SJCRH30 (cell line): ENCODE measurements around the gene PLA2G4A. TPM values are rescaled to one million over a fixed set of nuclear protein-coding genes. Genes with fewer than 3 reads are reported as not detected.

Experiments used
- DNase-seq, 2 experiments: peaks; one replicate each; pipeline ENCODE4 v3.0.0-alpha.2; 2015 to 2020
- H3K27ac ChIP-seq: fragments of 250-450 bp; sonication (Bioruptor Pico); 2 replicates; pipeline ENCODE4 v1.5.1; 2020; ENCODE audit warnings: mild to moderate bottlenecking, moderate library complexity
- H3K27me3 ChIP-seq: fragments of 250-450 bp; sonication (Bioruptor Pico); 2 replicates; pipeline ENCODE4 v1.5.1; 2020; ENCODE audit warnings: mild to moderate bottlenecking, moderate library complexity
- H3K36me3 ChIP-seq: fragments of 250-450 bp; sonication (Bioruptor Pico); 2 replicates; pipeline ENCODE4 v1.5.1; 2020; ENCODE audit warnings: mild to moderate bottlenecking, moderate library complexity
- H3K4me1 ChIP-seq: fragments of 250-450 bp; sonication (Bioruptor Pico); 2 replicates; pipeline ENCODE4 v1.5.1; 2020; ENCODE audit warnings: mild to moderate bottlenecking, moderate library complexity
- H3K4me3 ChIP-seq: fragments of 250-450 bp; sonication (Bioruptor Pico); 2 replicates; pipeline ENCODE4 v1.5.1; 2020; ENCODE audit warnings: mild to moderate bottlenecking, moderate library complexity
- H3K9me3 ChIP-seq: fragments of 250-450 bp; sonication (Bioruptor Pico); replicated peaks from 2 replicates; pipeline ENCODE4 v1.5.1; 2020; ENCODE audit warnings: mild to moderate bottlenecking, moderate library complexity
- total RNA-seq: library from RNA; depleted of rRNA; stranded (reverse); fragments of >200 nt; shearing (Covaris generic); gene quantifications from 2 replicates; pipeline ENCODE4 v1.2.3, GENCODE V29; 2014

The PLA2G4A gene
- total RNA-seq, 1 experiment from 2014 or later: not detected

- no peaks in the 10 kb centered on the region for H3K9me3 ChIP-seq
- DNase-seq: no peak
- H3K4me1 ChIP-seq: no peaks in the 10 kb centered on the region
- H3K36me3 ChIP-seq: no peaks in the 10 kb centered on the region
- H3K27me3 ChIP-seq: no peaks in the 10 kb centered on the region
- H3K4me3 ChIP-seq: no peak overlapping the region
- no peak overlapping the region for H3K27ac ChIP-seq
These were observed 16.9 kb upstream of the PLA2G4A start for GRCh38 chr1:186811892-186812291.

DNA sequence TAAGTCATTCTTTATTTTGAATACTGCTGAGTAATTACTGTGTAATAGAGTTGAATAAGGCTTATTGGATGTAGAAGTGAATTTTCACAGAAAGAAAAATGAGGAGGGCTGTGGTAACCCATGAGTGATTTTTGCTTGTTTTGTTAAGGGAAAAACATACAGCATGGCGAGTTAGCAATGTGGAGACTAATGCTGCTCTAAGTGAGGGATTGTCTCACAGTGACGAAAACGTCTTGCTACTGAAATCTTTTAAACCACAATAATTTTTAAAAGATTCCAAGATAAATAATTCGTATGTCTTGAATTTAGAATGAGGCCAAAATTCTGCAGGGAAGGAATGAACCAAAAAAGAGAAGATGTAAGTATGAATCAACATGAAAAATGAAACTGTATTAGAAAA, 16.2 kb upstream of the PLA2G4A start:
- Histone ChIP-seq H3K4me1 (no peaks in the 10 kb centered on the region), H3K36me3 (no peaks in the 10 kb centered on the region), H3K9me3 (no peaks in the 10 kb centered on the region), H3K27me3 (no peaks in the 10 kb centered on the region), H3K4me3 (no peak overlapping the region), H3K27ac (no peak overlapping the region)
- no peak for DNase-seq

DNA sequence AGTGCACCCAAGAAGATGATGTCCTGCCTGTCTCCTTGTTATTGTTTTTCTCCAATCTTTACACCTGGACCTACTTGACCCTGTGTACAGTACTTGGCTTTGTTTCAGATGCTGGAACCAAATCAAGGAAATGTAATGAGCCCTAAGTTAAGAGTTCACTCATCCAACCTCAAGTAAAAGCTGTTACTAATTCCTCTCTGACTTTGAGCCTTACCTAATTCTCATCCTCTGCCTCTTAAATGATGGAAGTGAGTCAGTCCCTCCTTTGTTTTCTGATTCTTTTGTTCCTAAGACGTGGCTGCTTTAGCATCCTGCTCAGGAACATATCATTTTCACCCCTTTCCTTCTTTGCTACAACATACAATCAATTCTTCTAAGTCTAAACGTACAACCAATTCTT, 15.3 kb upstream of the PLA2G4A start:
- Histone ChIP-seq H3K27ac (no peak overlapping the region), H3K9me3 (no peaks in the 10 kb centered on the region), H3K27me3 (no peaks in the 10 kb centered on the region), H3K4me3 (no peak overlapping the region), H3K4me1 (no peaks in the 10 kb centered on the region), H3K36me3 (no peaks in the 10 kb centered on the region)
- no peak for DNase-seq

DNA sequence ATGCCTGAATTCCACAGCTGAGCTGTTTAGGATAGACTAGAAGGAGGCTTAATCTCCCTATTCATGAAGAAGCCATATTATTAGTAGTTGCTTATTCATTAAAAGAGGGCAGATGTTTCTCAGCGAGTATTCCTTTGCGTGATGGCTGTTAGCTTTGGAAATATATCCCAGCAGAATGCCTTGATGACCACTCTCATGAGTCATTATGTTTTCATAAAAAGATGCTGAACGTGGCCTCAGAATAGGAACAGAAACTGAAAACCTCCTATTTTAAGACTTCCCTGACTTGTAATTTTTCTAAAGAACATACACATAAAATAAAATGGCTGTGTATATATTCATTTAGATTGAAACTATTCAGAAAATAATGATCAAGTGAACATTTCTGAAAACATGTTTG, 9.6 kb upstream of the PLA2G4A start:
- no peak overlapping the region for H3K4me3 ChIP-seq
- H3K4me1 ChIP-seq: no peaks in the 10 kb centered on the region
- no peaks in the 10 kb centered on the region for H3K9me3 ChIP-seq
- H3K27ac ChIP-seq: no peak overlapping the region
- no peaks in the 10 kb centered on the region for H3K27me3 ChIP-seq
- DNase-seq: no peak
- H3K36me3 ChIP-seq: no peaks in the 10 kb centered on the region

GRCh38 chr1:186819563-186819962, 9.2 kb upstream of the PLA2G4A start:
- no peaks in the 10 kb centered on the region for H3K9me3 ChIP-seq
- H3K27ac ChIP-seq: no peak overlapping the region
- H3K4me1 ChIP-seq: no peaks in the 10 kb centered on the region
- no peaks in the 10 kb centered on the region for H3K36me3 ChIP-seq
- H3K4me3 ChIP-seq: no peak overlapping the region
- no peak for DNase-seq
- no peaks in the 10 kb centered on the region for H3K27me3 ChIP-seq

GRCh38 chr1:186829686-186830587, 1.2 kb downstream of the PLA2G4A start:
- Histone ChIP-seq H3K9me3 (no peaks in the 10 kb centered on the region), H3K36me3 (no peaks in the 10 kb centered on the region), H3K4me3 (no peak overlapping the region), H3K27ac (no peak overlapping the region), H3K27me3 (no peaks in the 10 kb centered on the region), H3K4me1 (no peaks in the 10 kb centered on the region)
- DNase-seq: no peak

GRCh38 chr1:186831168-186831567, 2.4 kb downstream of the PLA2G4A start:
- H3K4me3 ChIP-seq: no peak overlapping the region
- no peak for DNase-seq
- no peaks in the 10 kb centered on the region for H3K27me3 ChIP-seq
- no peaks in the 10 kb centered on the region for H3K9me3 ChIP-seq
- H3K4me1 ChIP-seq: no peaks in the 10 kb centered on the region
- no peak overlapping the region for H3K27ac ChIP-seq
- no peaks in the 10 kb centered on the region for H3K36me3 ChIP-seq

DNA sequence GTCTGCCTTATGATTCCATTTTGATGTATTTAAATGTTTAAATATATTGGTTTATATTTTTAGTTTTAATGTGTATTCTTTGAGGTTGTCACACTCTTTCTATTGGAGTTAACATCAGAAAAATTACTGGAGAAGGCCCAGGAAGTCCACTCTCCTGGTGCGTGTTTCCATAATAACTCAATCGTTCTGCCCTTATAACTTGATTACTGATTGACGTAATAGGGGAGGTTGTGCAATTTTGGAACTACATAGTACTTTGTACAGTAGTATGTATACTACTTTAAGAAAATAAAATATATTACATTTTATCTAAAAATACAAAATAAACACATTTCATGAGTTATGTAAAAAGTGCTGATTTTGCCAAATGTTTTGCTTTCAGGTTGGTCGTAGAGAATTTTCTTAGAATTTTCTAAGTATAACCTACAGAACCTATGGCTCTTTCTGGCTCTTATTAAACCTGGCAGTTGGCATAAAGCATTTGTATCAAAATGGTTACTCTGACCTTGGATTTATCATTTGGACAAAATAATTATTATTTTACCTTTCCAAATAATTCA, 5.7 kb downstream of the PLA2G4A start:
- no peak for DNase-seq
- H3K36me3 ChIP-seq: no peaks in the 10 kb centered on the region

DNA sequence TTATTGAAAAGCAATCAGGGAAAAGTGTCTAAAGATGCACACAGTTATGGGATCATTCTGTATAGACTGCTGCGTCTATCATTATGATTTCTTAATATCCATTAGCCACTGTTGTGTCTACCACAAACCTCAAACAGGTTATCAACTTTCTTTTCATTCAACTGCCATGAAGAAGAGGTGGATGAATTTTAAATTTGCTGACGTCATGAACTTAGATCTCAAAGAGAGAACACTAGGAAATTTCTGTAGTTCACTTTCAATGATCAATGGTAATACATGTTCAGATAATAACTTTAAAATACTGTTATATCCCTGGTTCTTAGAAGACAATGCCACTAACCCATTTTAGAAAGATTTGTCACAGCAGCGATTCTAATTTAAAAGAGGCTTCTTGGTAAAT, 6.7 kb downstream of the PLA2G4A start:
- Histone ChIP-seq H3K36me3 (no peaks in the 10 kb centered on the region), H3K27ac (no peak overlapping the region), H3K27me3 (no peaks in the 10 kb centered on the region), H3K4me3 (no peak overlapping the region), H3K9me3 (no peaks in the 10 kb centered on the region), H3K4me1 (no peaks in the 10 kb centered on the region)
- no peak for DNase-seq

More for the DNA sequence above, 5.7 kb downstream of the PLA2G4A start:
- Histone ChIP-seq H3K9me3 (no peaks in the 10 kb centered on the region), H3K4me1 (no peaks in the 10 kb centered on the region), H3K27ac (no peak overlapping the region), H3K4me3 (no peak overlapping the region), H3K27me3 (no peaks in the 10 kb centered on the region)

- H3K27me3 ChIP-seq: no peaks in the 10 kb centered on the region
- DNase-seq: no peak
- no peaks in the 10 kb centered on the region for H3K36me3 ChIP-seq
- no peak overlapping the region for H3K27ac ChIP-seq
- H3K4me3 ChIP-seq: no peak overlapping the region
- no peaks in the 10 kb centered on the region for H3K9me3 ChIP-seq
- H3K4me1 ChIP-seq: no peaks in the 10 kb centered on the region
These were observed 9.1 kb downstream of the PLA2G4A start for GRCh38 chr1:186837806-186838205.

DNA sequence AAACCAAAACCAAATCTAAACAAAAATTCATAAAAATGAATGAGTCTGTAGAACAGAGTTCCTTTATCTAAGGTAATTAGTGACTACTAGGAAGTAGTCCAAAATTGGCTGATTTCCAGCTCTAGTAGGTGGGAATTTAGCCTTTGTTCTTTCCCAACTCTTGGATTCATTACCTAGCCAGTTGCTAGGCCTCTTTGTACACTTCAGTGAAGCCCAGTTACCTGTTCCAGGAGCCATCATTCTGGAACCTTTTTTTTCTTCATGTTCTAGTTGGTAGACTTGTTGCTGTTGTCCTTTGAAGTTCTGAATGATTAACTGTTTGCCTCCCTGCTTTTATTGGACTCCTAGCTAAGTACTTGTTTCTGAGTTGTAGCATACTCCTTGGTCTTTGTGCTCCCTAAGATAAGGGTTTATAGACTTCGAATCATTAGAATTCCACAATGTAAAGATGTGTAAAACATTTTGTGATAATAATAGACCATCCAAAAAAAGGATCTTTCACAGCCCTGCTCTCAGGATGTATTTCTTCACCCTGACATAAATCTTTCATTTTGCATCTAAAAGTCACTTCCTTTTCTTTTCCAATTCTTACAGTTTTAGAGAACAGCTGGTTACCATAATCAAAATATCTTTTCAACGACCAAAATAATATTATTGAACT, 9.8 kb downstream of the PLA2G4A start:
- no peaks in the 10 kb centered on the region for H3K27me3 ChIP-seq
- H3K27ac ChIP-seq: no peak overlapping the region
- no peaks in the 10 kb centered on the region for H3K4me1 ChIP-seq
- H3K9me3 ChIP-seq: no peaks in the 10 kb centered on the region
- H3K4me3 ChIP-seq: no peak overlapping the region
- H3K36me3 ChIP-seq: no peaks in the 10 kb centered on the region
- no peak for DNase-seq

GRCh38 chr1:186839041-186839400, 10.3 kb downstream of the PLA2G4A start:
- H3K27me3 ChIP-seq: no peaks in the 10 kb centered on the region
- DNase-seq: no peak
- H3K36me3 ChIP-seq: no peaks in the 10 kb centered on the region
- no peak overlapping the region for H3K27ac ChIP-seq
- no peak overlapping the region for H3K4me3 ChIP-seq
- no peaks in the 10 kb centered on the region for H3K9me3 ChIP-seq
- no peaks in the 10 kb centered on the region for H3K4me1 ChIP-seq

GRCh38 chr1:186841599-186841998, 12.8 kb downstream of the PLA2G4A start:
- H3K9me3 ChIP-seq: no peaks in the 10 kb centered on the region
- no peak for DNase-seq
- H3K4me1 ChIP-seq: no peaks in the 10 kb centered on the region
- no peaks in the 10 kb centered on the region for H3K36me3 ChIP-seq
- H3K27me3 ChIP-seq: no peaks in the 10 kb centered on the region
- H3K4me3 ChIP-seq: no peak overlapping the region
- no peak overlapping the region for H3K27ac ChIP-seq

GRCh38 chr1:186842547-186842946, 13.8 kb downstream of the PLA2G4A start:
- Histone ChIP-seq H3K9me3 (no peaks in the 10 kb centered on the region), H3K4me1 (no peaks in the 10 kb centered on the region), H3K27ac (no peak overlapping the region), H3K27me3 (no peaks in the 10 kb centered on the region), H3K36me3 (no peaks in the 10 kb centered on the region), H3K4me3 (no peak overlapping the region)
- DNase-seq: no peak

GRCh38 chr1:186843226-186843625, 14.5 kb downstream of the PLA2G4A start:
- H3K9me3 ChIP-seq: no peaks in the 10 kb centered on the region
- H3K4me1 ChIP-seq: no peaks in the 10 kb centered on the region
- no peak overlapping the region for H3K4me3 ChIP-seq
- no peaks in the 10 kb centered on the region for H3K36me3 ChIP-seq
- no peak overlapping the region for H3K27ac ChIP-seq
- no peaks in the 10 kb centered on the region for H3K27me3 ChIP-seq
- no peak for DNase-seq
